LHCN-M2 (cell line): Measurements from ENCODE around the gene CTNS. TPM values are rescaled to one million over a fixed set of nuclear protein-coding genes. Genes with fewer than 3 reads are reported as not detected.
A peak's percentile ranks its signal among the peaks of the same experiment; 100 is the strongest.

Experiments used
- DNase-seq: peaks from one replicate; pipeline ENCODE4 v3.0.0-alpha.2; 2012; ENCODE audit warnings: low read depth
- total RNA-seq: library from RNA; depleted of rRNA; stranded (reverse); fragments of >200 nt; gene quantifications from 2 replicates; pipeline ENCODE4 v1.2.3, GENCODE V29; 2014

CTNS gene
- total RNA-seq, 1 experiment from 2014 or later, result 29.1 TPM

- DNase-seq, result no peak
Observed at GRCh38 chr17:3622977-3623594, 13.5 kb upstream of the CTNS start.

- DNase-seq, result no peak
Observed at GRCh38 chr17:3626831-3627768, 9.5 kb upstream of the CTNS start.

- DNase-seq, result no peak
Observed at GRCh38 chr17:3627769-3628167, 8.8 kb upstream of the CTNS start.

GRCh38 chr17:3630781-3631180, 5.8 kb upstream of the CTNS start:
- DNase-seq, result no peak

GRCh38 chr17:3632287-3632686, 4.3 kb upstream of the CTNS start:
- DNase-seq, result no peak

- no peak for DNase-seq
Observed at GRCh38 chr17:3635474-3636153, 946 bp upstream of the CTNS start.

- no peak for DNase-seq
Observed at GRCh38 chr17:3636908-3637373, 381 bp downstream of the CTNS start.

GRCh38 chr17:3639981-3640596, 3.5 kb downstream of the CTNS start:
- DNase-seq, result peak; percentile 69

GRCh38 chr17:3641014-3641413, 4.5 kb downstream of the CTNS start:
- DNase-seq, result no peak

- DNase-seq, result no peak
Observed at GRCh38 chr17:3641717-3642486, 5.3 kb downstream of the CTNS start.

- DNase-seq, result no peak
Observed at GRCh38 chr17:3643889-3644349, 7.4 kb downstream of the CTNS start.

- DNase-seq, result no peak
Observed at GRCh38 chr17:3645310-3645709, 8.8 kb downstream of the CTNS start.

GRCh38 chr17:3647251-3647650, 10.7 kb downstream of the CTNS start:
- DNase-seq, result no peak

- DNase-seq, result peak; percentile 30
Observed at GRCh38 chr17:3647769-3648555, 11.4 kb downstream of the CTNS start.

GRCh38 chr17:3655766-3656165, 19.2 kb downstream of the CTNS start:
- DNase-seq, result no peak

GRCh38 chr17:3656353-3656752, 19.8 kb downstream of the CTNS start:
- no peak for DNase-seq

GRCh38 chr17:3656755-3657587, 20.4 kb downstream of the CTNS start:
- DNase-seq, result no peak

GRCh38 chr17:3657588-3657869, 21.0 kb downstream of the CTNS start:
- DNase-seq, result no peak
